ENCODE measurements around the gene DCLK1.
A peak's percentile ranks its signal among the peaks of the same experiment; 100 is the strongest.

GRCh38 chr13:35953537-35954206 lies 177.5 kb downstream of the DCLK1 start:
- TF ChIP-seq CTCF (conservative IDR thresholded peaks at IDR 0.05; ENCODE audit: low read length) (peak; percentile 47), EZH2phosphoT487 (IDR thresholded peaks at IDR 0.05; ENCODE audit: borderline replicate concordance) (no peak)

All from Loucy (cell line).